B cell (primary cell): ENCODE results near the gene TMEM18.

Source experiments
- CTCF ChIP-seq: fragments of 200-600 bp; IDR thresholded peaks from one replicate; pipeline ENCODE4 v1.8.0; 2022; ENCODE audit warnings: antibody characterized with exemption, mild to moderate bottlenecking
- EZH2 ChIP-seq: IDR thresholded peaks from 2 replicates; pipeline ENCODE4 v1.6.1; 2012; ENCODE audit warnings: borderline replicate concordance, low read depth, mild to moderate bottlenecking, moderate library complexity, low read length; ENCODE audit not compliant: insufficient read depth, poor library complexity, severe bottlenecking

GRCh38 chr2:633371-633770, 43.8 kb downstream of the TMEM18 start:
- no peak for TF ChIP-seq CTCF
- no peak for TF ChIP-seq EZH2
